HEK293 (cell line): Measurements from ENCODE around the gene ELL2.

Experiments used
- CTCF ChIA-PET: fragments of 350-600 bp; formaldehyde crosslinking; extraction: SDS; loops from one replicate; lab custom pipeline; 2021; ENCODE audit warnings: antibody characterized with exemption; lab: Yijun Ruan, JAX
- POLR2A ChIA-PET: fragments of 300-600 bp; formaldehyde crosslinking; extraction: SDS; loops from one replicate; lab custom pipeline; 2020; ENCODE audit warnings: antibody characterized with exemption, inconsistent platforms; lab: Yijun Ruan, JAX
- H3K27ac ChIP-seq: fragments of 200-500 bp; sonication (Bioruptor generic); 2 replicates; pipeline ENCODE4 v1.5.1; 2014; ENCODE audit warnings: low read depth, low read length, control low read depth, inconsistent platforms; ENCODE audit errors: extremely low read depth
- H3K36me3 ChIP-seq, 2 experiments: fragments of 200-500 bp in 1 of 2; sonication (Bioruptor generic) in 1 of 2; 1 replicate in 1 of 2; 2 replicates in 1 of 2; pipeline ENCODE4 v1.5.1; 2014 to 2017; ENCODE audit warnings: inconsistent platforms in 2 of 2, low read length in 2 of 2; ENCODE audit not compliant: control insufficient read depth in 2 of 2, insufficient read depth in 1 of 2
- H3K4me1 ChIP-seq: fragments of 200-500 bp; sonication (Bioruptor generic); 2 replicates; pipeline ENCODE4 v1.5.1; 2014; ENCODE audit warnings: mild to moderate bottlenecking, low read length, inconsistent platforms; ENCODE audit not compliant: control insufficient read depth, insufficient read depth
- H3K4me3 ChIP-seq: 2 replicates; pipeline ENCODE4 v1.5.1; 2011; ENCODE audit warnings: low read depth, mild to moderate bottlenecking, control low read depth, low read length, moderate library complexity
- H3K9me3 ChIP-seq: fragments of 200-500 bp; sonication (Bioruptor generic); 2 replicates; pipeline ENCODE4 v1.5.1; 2014; ENCODE audit warnings: low read depth, low read length, inconsistent platforms; ENCODE audit not compliant: control insufficient read depth, insufficient read depth
- GLIS1 ChIP-seq: fragments of 450-650 bp; formaldehyde crosslinking; IDR thresholded peaks from 2 replicates; pipeline ENCODE4 v1.5.1; 2016; ENCODE audit warnings: missing biosample characterization, missing genetic modification characterization
- GLIS2 ChIP-seq: fragments of 450-650 bp; formaldehyde crosslinking; IDR thresholded peaks from 2 replicates; pipeline ENCODE4 v1.5.1; 2016; ENCODE audit warnings: missing biosample characterization, missing genetic modification characterization
- IKZF3 ChIP-seq: fragments of 450-650 bp; IDR thresholded peaks from 2 replicates; pipeline ENCODE4 v1.5.0; 2018; ENCODE audit warnings: missing biosample characterization, mild to moderate bottlenecking, missing genetic modification characterization, moderate library complexity
- MYNN ChIP-seq: fragments of 450-650 bp; formaldehyde crosslinking; IDR thresholded peaks from 2 replicates; pipeline ENCODE4 v1.5.1; 2016; ENCODE audit warnings: missing biosample characterization, missing genetic modification characterization, borderline replicate concordance
- OSR2 ChIP-seq: fragments of 450-650 bp; formaldehyde crosslinking; IDR thresholded peaks from 2 replicates; pipeline ENCODE4 v1.5.1; 2016; ENCODE audit warnings: missing biosample characterization, missing genetic modification characterization
- PRDM1 ChIP-seq: fragments of 450-650 bp; formaldehyde crosslinking; IDR thresholded peaks from 2 replicates; pipeline ENCODE4; 2016; ENCODE audit warnings: missing biosample characterization, missing genetic modification characterization
- REPIN1 ChIP-seq: fragments of 450-650 bp; formaldehyde crosslinking; IDR thresholded peaks from 2 replicates; pipeline ENCODE4 v1.5.1; 2017; ENCODE audit warnings: missing biosample characterization, missing genetic modification characterization, low read depth
- SP7 ChIP-seq: fragments of 450-650 bp; formaldehyde crosslinking; IDR thresholded peaks from 2 replicates; pipeline ENCODE4 v1.5.1; 2016; ENCODE audit warnings: missing biosample characterization, missing genetic modification characterization
- ZBTB20 ChIP-seq: fragments of 450-650 bp; formaldehyde crosslinking; IDR thresholded peaks from 2 replicates; pipeline ENCODE4 v1.5.1; 2016; ENCODE audit warnings: missing biosample characterization, missing genetic modification characterization
- ZBTB7A ChIP-seq: fragments of 450-650 bp; formaldehyde crosslinking; IDR thresholded peaks from 2 replicates; pipeline ENCODE4 v1.5.1; 2016; ENCODE audit warnings: low read depth, missing biosample characterization, missing genetic modification characterization
- ZEB2 ChIP-seq: fragments of 450-650 bp; formaldehyde crosslinking; IDR thresholded peaks from 2 replicates; pipeline ENCODE4 v1.5.1; 2016; ENCODE audit warnings: missing biosample characterization, missing genetic modification characterization
- ZFHX2 ChIP-seq: fragments of 450-650 bp; formaldehyde crosslinking; conservative IDR thresholded peaks from 2 replicates; pipeline ENCODE4 v1.5.1; 2016; ENCODE audit warnings: missing biosample characterization, missing genetic modification characterization
- ZFP69B ChIP-seq: fragments of 450-650 bp; formaldehyde crosslinking; IDR thresholded peaks from 2 replicates; pipeline ENCODE4 v1.5.1; 2016; ENCODE audit warnings: missing biosample characterization, missing genetic modification characterization
- ZIC2 ChIP-seq: fragments of 450-650 bp; formaldehyde crosslinking; IDR thresholded peaks from 2 replicates; pipeline ENCODE4 v1.5.1; 2016; ENCODE audit warnings: missing biosample characterization, missing genetic modification characterization
- ZNF239 ChIP-seq: fragments of 450-650 bp; formaldehyde crosslinking; IDR thresholded peaks from 2 replicates; pipeline ENCODE4 v1.5.1; 2016; ENCODE audit warnings: missing biosample characterization, missing genetic modification characterization
- ZNF274 ChIP-seq, 2 experiments: fragments of 200-500 bp in 1 of 2; fragments of 450-650 bp in 1 of 2; sonication (Bioruptor generic) in 1 of 2; formaldehyde crosslinking in 1 of 2; IDR thresholded peaks; 2 replicates each; pipeline versions ENCODE4 v1.5.1 to v1.6.1; 2014 to 2016; ENCODE audit warnings: borderline replicate concordance in 1 of 2, inconsistent platforms in 1 of 2, low read length in 1 of 2, missing biosample characterization in 1 of 2, missing genetic modification characterization in 1 of 2
- ZNF302 ChIP-seq: fragments of 450-650 bp; formaldehyde crosslinking; IDR thresholded peaks from 2 replicates; pipeline ENCODE4 v1.5.1; 2016; ENCODE audit warnings: missing biosample characterization, missing genetic modification characterization, low read depth
- ZNF341 ChIP-seq: fragments of 450-650 bp; formaldehyde crosslinking; IDR thresholded peaks from 2 replicates; pipeline ENCODE4; 2016; ENCODE audit warnings: low read depth, missing biosample characterization, missing genetic modification characterization
- ZNF366 ChIP-seq: fragments of 450-650 bp; formaldehyde crosslinking; conservative IDR thresholded peaks from 2 replicates; pipeline ENCODE4 v1.5.1; 2016; ENCODE audit warnings: missing biosample characterization, missing genetic modification characterization
- ZNF514 ChIP-seq: fragments of 450-650 bp; formaldehyde crosslinking; IDR thresholded peaks from 2 replicates; pipeline ENCODE4 v1.5.1; 2016; ENCODE audit warnings: missing biosample characterization, missing genetic modification characterization
- ZNF558 ChIP-seq: fragments of 450-650 bp; formaldehyde crosslinking; IDR thresholded peaks from 2 replicates; pipeline ENCODE4 v1.5.1; 2016; ENCODE audit warnings: missing biosample characterization, missing genetic modification characterization
- ZNF600 ChIP-seq: fragments of 450-650 bp; formaldehyde crosslinking; IDR thresholded peaks from 2 replicates; pipeline ENCODE4 v1.5.1; 2016; ENCODE audit warnings: missing biosample characterization, missing genetic modification characterization
- ZNF623 ChIP-seq: fragments of 450-650 bp; formaldehyde crosslinking; IDR thresholded peaks from 2 replicates; pipeline ENCODE4 v1.5.1; 2016; ENCODE audit warnings: missing biosample characterization, missing genetic modification characterization
- ZNF747 ChIP-seq: fragments of 450-650 bp; formaldehyde crosslinking; IDR thresholded peaks from 2 replicates; pipeline ENCODE4 v1.5.1; 2016; ENCODE audit warnings: missing biosample characterization, missing genetic modification characterization
- ZSCAN30 ChIP-seq: fragments of 450-650 bp; IDR thresholded peaks from 2 replicates; pipeline ENCODE4 v1.5.1; 2018; ENCODE audit warnings: missing biosample characterization, mild to moderate bottlenecking, missing genetic modification characterization, moderate library complexity
- TF ChIP-seq, protein P1 (sequence below): fragments of 450-650 bp; formaldehyde crosslinking; IDR thresholded peaks from 2 replicates; pipeline ENCODE4; 2016; ENCODE audit warnings: missing biosample characterization, missing genetic modification characterization
- TF ChIP-seq, protein P2 (sequence below): fragments of 450-650 bp; formaldehyde crosslinking; IDR thresholded peaks from 2 replicates; pipeline ENCODE4 v1.5.1; 2016; ENCODE audit warnings: missing biosample characterization, missing genetic modification characterization, low read depth
- TF ChIP-seq, protein P3 (sequence below): fragments of 450-650 bp; formaldehyde crosslinking; IDR thresholded peaks from 2 replicates; pipeline ENCODE4 v1.5.1; 2017; ENCODE audit warnings: missing biosample characterization, missing genetic modification characterization
- TF ChIP-seq, protein P4 (sequence below): fragments of 450-650 bp; formaldehyde crosslinking; IDR thresholded peaks from 2 replicates; pipeline ENCODE4 v1.5.1; 2017; ENCODE audit warnings: missing biosample characterization, missing genetic modification characterization
- TF ChIP-seq, protein P5 (sequence below): fragments of 450-650 bp; formaldehyde crosslinking; IDR thresholded peaks from 2 replicates; pipeline ENCODE4 v1.5.1; 2016; ENCODE audit warnings: missing biosample characterization, missing genetic modification characterization

Gene ELL2

DNA sequence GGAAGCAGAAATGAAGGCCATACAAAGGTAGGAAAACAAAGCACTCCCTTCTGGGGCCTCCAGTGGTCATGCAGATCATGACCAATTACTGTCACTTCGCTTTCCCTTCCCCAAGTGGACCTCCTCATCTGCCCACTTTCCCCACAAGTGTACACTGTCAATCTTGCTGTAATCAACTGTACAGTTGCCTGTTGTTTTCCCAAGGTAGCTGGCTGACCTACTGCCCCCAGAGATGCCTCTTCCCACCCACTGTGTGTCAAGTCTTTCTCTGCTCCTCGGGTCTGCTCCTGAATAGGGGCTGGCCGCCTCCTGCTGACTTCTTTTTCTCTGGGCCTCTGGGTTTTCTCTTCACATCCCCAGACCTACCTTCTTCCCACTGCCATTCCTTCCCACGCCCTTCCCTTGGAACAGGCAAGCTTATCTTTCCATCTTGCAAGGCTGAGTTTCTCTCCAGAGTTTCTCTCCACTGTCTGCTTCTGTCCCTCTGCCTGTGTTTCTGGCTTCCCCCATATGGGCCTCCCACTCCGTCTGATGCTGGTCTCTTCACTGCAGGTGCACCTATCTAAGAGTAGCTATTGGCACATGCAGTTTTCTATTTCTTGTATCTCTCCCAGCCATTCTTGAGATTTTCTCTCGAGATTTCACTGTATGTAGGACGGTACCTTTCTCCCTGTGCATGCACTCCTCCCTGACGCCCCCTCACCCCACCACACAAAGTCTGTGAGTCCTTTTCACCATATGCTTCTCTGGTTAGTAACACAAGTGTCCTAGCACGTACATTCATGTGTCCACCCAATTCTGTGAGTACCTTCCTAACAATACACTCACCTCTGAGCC is 2.4 kb downstream of the ELL2 start:
- Histone ChIP-seq H3K4me1 (peaks cover 20% of the 10 kb centered on the region), H3K9me3 (no peaks in the 10 kb centered on the region), H3K36me3 (no peaks in the 10 kb centered on the region), H3K4me3 (peak overlapping the region; percentile 70), H3K27ac (no peak overlapping the region; the same call in 1 of the 2 replicates)
- CTCF ChIA-PET: interaction anchor here (0.7 to 2.2 kb wide), 8 partner anchors 8 to 357 kb away, joined by 3 to 6 read pairs (median 3); no protein-coding TSS in a partner anchor
- POLR2A ChIA-PET: no interaction called here
- no peak for TF ChIP-seq ZNF747 (tag by site-specific recombination)
- no peak for TF ChIP-seq ZNF558
- 0 out of 2 replicates have a peak, but pooled peaks have one; percentile 5 for TF ChIP-seq GLIS1 (tag by site-specific recombination)
- no peak for TF ChIP-seq ZNF302 (tag by site-specific recombination)
- peak; percentile 63 for TF ChIP-seq OSR2 (tag by site-specific recombination)
- TF ChIP-seq MYNN: no peak
- TF ChIP-seq, protein P1, sequence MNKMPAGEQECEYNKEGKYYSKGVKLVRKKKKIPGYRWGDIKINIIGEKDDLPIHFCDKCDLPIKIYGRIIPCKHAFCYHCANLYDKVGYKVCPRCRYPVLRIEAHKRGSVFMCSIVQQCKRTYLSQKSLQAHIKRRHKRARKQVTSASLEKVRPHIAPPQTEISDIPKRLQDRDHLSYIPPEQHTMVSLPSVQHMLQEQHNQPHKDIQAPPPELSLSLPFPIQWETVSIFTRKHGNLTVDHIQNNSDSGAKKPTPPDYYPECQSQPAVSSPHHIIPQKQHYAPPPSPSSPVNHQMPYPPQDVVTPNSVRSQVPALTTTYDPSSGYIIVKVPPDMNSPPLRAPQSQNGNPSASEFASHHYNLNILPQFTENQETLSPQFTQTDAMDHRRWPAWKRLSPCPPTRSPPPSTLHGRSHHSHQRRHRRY (tag by site-specific recombination): no peak
- no peak for TF ChIP-seq ZNF274 (IDR thresholded peaks at IDR 0.05; ENCODE audit: low read length)
- no peak for TF ChIP-seq ZNF274 (tag by site-specific recombination; IDR thresholded peaks at IDR 0.05; ENCODE audit: borderline replicate concordance)
- peak; percentile 36 for TF ChIP-seq ZIC2 (tag by site-specific recombination)
- peak; percentile 8; the same call in 1 of the 2 replicates for TF ChIP-seq ZNF341
- no peak for TF ChIP-seq ZSCAN30 (tag by site-specific recombination)
- TF ChIP-seq ZNF366: no peak
- TF ChIP-seq, protein P2, sequence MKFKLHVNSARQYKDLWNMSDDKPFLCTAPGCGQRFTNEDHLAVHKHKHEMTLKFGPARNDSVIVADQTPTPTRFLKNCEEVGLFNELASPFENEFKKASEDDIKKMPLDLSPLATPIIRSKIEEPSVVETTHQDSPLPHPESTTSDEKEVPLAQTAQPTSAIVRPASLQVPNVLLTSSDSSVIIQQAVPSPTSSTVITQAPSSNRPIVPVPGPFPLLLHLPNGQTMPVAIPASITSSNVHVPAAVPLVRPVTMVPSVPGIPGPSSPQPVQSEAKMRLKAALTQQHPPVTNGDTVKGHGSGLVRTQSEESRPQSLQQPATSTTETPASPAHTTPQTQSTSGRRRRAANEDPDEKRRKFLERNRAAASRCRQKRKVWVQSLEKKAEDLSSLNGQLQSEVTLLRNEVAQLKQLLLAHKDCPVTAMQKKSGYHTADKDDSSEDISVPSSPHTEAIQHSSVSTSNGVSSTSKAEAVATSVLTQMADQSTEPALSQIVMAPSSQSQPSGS (tag by site-specific recombination): no peak
- TF ChIP-seq, protein P3, sequence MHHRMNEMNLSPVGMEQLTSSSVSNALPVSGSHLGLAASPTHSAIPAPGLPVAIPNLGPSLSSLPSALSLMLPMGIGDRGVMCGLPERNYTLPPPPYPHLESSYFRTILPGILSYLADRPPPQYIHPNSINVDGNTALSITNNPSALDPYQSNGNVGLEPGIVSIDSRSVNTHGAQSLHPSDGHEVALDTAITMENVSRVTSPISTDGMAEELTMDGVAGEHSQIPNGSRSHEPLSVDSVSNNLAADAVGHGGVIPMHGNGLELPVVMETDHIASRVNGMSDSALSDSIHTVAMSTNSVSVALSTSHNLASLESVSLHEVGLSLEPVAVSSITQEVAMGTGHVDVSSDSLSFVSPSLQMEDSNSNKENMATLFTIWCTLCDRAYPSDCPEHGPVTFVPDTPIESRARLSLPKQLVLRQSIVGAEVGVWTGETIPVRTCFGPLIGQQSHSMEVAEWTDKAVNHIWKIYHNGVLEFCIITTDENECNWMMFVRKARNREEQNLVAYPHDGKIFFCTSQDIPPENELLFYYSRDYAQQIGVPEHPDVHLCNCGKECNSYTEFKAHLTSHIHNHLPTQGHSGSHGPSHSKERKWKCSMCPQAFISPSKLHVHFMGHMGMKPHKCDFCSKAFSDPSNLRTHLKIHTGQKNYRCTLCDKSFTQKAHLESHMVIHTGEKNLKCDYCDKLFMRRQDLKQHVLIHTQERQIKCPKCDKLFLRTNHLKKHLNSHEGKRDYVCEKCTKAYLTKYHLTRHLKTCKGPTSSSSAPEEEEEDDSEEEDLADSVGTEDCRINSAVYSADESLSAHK (tag by site-specific recombination): no peak
- no peak for TF ChIP-seq ZNF623
- TF ChIP-seq, protein P4, sequence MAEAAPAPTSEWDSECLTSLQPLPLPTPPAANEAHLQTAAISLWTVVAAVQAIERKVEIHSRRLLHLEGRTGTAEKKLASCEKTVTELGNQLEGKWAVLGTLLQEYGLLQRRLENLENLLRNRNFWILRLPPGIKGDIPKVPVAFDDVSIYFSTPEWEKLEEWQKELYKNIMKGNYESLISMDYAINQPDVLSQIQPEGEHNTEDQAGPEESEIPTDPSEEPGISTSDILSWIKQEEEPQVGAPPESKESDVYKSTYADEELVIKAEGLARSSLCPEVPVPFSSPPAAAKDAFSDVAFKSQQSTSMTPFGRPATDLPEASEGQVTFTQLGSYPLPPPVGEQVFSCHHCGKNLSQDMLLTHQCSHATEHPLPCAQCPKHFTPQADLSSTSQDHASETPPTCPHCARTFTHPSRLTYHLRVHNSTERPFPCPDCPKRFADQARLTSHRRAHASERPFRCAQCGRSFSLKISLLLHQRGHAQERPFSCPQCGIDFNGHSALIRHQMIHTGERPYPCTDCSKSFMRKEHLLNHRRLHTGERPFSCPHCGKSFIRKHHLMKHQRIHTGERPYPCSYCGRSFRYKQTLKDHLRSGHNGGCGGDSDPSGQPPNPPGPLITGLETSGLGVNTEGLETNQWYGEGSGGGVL (tag by site-specific recombination): no peak
- TF ChIP-seq ZFP69B (tag by site-specific recombination): no peak
- TF ChIP-seq GLIS2 (tag by site-specific recombination): 0 out of 2 replicates have a peak, but pooled peaks have one; percentile 11
- no peak for TF ChIP-seq ZBTB7A (tag by site-specific recombination)
- no peak for TF ChIP-seq REPIN1 (tag by site-specific recombination)
- TF ChIP-seq ZEB2 (tag by site-specific recombination): no peak
- TF ChIP-seq IKZF3 (tag by site-specific recombination): peak; percentile 32
- TF ChIP-seq, protein P5, sequence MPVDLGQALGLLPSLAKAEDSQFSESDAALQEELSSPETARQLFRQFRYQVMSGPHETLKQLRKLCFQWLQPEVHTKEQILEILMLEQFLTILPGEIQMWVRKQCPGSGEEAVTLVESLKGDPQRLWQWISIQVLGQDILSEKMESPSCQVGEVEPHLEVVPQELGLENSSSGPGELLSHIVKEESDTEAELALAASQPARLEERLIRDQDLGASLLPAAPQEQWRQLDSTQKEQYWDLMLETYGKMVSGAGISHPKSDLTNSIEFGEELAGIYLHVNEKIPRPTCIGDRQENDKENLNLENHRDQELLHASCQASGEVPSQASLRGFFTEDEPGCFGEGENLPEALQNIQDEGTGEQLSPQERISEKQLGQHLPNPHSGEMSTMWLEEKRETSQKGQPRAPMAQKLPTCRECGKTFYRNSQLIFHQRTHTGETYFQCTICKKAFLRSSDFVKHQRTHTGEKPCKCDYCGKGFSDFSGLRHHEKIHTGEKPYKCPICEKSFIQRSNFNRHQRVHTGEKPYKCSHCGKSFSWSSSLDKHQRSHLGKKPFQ (tag by site-specific recombination): no peak
- peak; percentile 38; the same call in 1 of the 2 replicates for TF ChIP-seq ZNF600 (tag by site-specific recombination)
- TF ChIP-seq ZBTB20 (tag by site-specific recombination): no peak
- TF ChIP-seq SP7 (tag by site-specific recombination): no peak
- peak; percentile 73; the same call in 1 of the 2 replicates for TF ChIP-seq PRDM1 (tag by site-specific recombination)
- no peak for TF ChIP-seq ZNF514 (tag by site-specific recombination)
- TF ChIP-seq ZFHX2 (tag by site-specific recombination): peak; percentile 93
- TF ChIP-seq ZNF239: no peak
